Tibial artery (tissue), 4 donors: Measurements from ENCODE around the gene GLIPR2.

ENCODE experiments used
- DNase-seq, 2 donors: peaks; one replicate each; pipeline ENCODE4 v3.0.0-alpha.2; 2019
- H3K27ac ChIP-seq, 2 donors: fragments of 200-600 bp; sonication (generic) in 1 of 2; 1 replicate in 1 of 2; 2 replicates in 1 of 2; pipeline ENCODE4 v1.5.1; 2018 to 2019; ENCODE audit warnings: mild to moderate bottlenecking in 1 of 2
- H3K27me3 ChIP-seq, 2 donors: fragments of 200-600 bp; sonication (generic) in 1 of 2; one replicate each; pipeline versions ENCODE4 v1.5.1 to v1.6.0; 2016 to 2019
- H3K36me3 ChIP-seq, 3 donors: fragments of 200-600 bp; sonication (generic) in 2 of 3; one replicate each; pipeline ENCODE4 v1.5.1; 2016 to 2019; ENCODE audit warnings: mild to moderate bottlenecking in 2 of 3
- H3K4me1 ChIP-seq, 4 donors: fragments of 200-600 bp; sonication (generic) in 2 of 4; 1 replicate in 3 of 4; 2 replicates in 1 of 4; pipeline ENCODE4 v1.5.1; 2016 to 2019
- H3K4me3 ChIP-seq, 2 donors: fragments of 200-600 bp; sonication (generic) in 1 of 2; 1 replicate in 1 of 2; 2 replicates in 1 of 2; pipeline ENCODE4 v1.5.1; 2018 to 2019; ENCODE audit warnings: mild to moderate bottlenecking in 2 of 2
- H3K9me3 ChIP-seq, 3 donors: fragments of 200-600 bp; sonication (generic) in 1 of 3; one replicate each; pipeline ENCODE4 v1.5.1; 2016 to 2019
- CTCF ChIP-seq, 2 experiments: fragments of 200-600 bp in 1 of 2; fragments of 450-650 bp in 1 of 2; IDR thresholded peaks; one replicate each; pipeline ENCODE4 v1.5.1; 2017 to 2019; ENCODE audit warnings: antibody characterized with exemption in 2 of 2, mild to moderate bottlenecking in 1 of 2, moderate library complexity in 1 of 2
- intact Hi-C: fragments of 100-400 bp; cut with DNase I; formaldehyde crosslinking; loops from one replicate; pipeline ENCODE4 v1.15.0; 2023; ENCODE audit warnings: low total_unique reads

The GLIPR2 gene

GRCh38 chr9:36141761-36142160 is 5.2 kb downstream of the GLIPR2 start:
- no peaks in the 10 kb centered on the region for H3K27me3 ChIP-seq
- no peaks in the 10 kb centered on the region for H3K9me3 ChIP-seq
- DNase-seq: no peak
- intact Hi-C loops: loop anchor here (2.0 kb wide), 1 partner anchor 25 kb away; no protein-coding TSS in a partner anchor
- peak overlapping the region; percentile 88 to 94 for H3K27ac ChIP-seq
- H3K4me3 ChIP-seq: no peak overlapping the region
- no peak for TF ChIP-seq CTCF (IDR thresholded peaks at IDR 0.05)
- H3K36me3 ChIP-seq: no peaks in the 10 kb centered on the region
- peaks cover 0 to 63% (median 31%) of the 10 kb centered on the region in 4 donors for H3K4me1 ChIP-seq

GRCh38 chr9:36142510-36143244 is 6.1 kb downstream of the GLIPR2 start:
- Histone ChIP-seq H3K27ac (peak overlapping the region; percentile 88 to 94), H3K36me3 (no peaks in the 10 kb centered on the region), H3K9me3 (no peaks in the 10 kb centered on the region), H3K27me3 (no peaks in the 10 kb centered on the region), H3K4me1 (peaks cover 0 to 63% (median 28%) of the 10 kb centered on the region in 4 donors), H3K4me3 (peak overlapping the region; percentile 36 to 43)
- no peak for DNase-seq
- intact Hi-C loops: no loop called here
- no peak for TF ChIP-seq CTCF (IDR thresholded peaks at IDR 0.05)

- no peak for TF ChIP-seq CTCF (IDR thresholded peaks at IDR 0.05)
- Histone ChIP-seq H3K9me3 (no peaks in the 10 kb centered on the region), H3K27me3 (no peaks in the 10 kb centered on the region), H3K27ac (peak overlapping the region; percentile 88 to 94), H3K4me3 (peak overlapping the region; percentile 36 to 43), H3K36me3 (no peaks in the 10 kb centered on the region), H3K4me1 (peaks cover 0 to 63% (median 32%) of the 10 kb centered on the region in 4 donors)
- intact Hi-C loops: no loop called here
- DNase-seq: peak in 1 of 2 donors; percentile 74
Observed at GRCh38 chr9:36143245-36143641, 6.7 kb downstream of the GLIPR2 start.

DNA sequence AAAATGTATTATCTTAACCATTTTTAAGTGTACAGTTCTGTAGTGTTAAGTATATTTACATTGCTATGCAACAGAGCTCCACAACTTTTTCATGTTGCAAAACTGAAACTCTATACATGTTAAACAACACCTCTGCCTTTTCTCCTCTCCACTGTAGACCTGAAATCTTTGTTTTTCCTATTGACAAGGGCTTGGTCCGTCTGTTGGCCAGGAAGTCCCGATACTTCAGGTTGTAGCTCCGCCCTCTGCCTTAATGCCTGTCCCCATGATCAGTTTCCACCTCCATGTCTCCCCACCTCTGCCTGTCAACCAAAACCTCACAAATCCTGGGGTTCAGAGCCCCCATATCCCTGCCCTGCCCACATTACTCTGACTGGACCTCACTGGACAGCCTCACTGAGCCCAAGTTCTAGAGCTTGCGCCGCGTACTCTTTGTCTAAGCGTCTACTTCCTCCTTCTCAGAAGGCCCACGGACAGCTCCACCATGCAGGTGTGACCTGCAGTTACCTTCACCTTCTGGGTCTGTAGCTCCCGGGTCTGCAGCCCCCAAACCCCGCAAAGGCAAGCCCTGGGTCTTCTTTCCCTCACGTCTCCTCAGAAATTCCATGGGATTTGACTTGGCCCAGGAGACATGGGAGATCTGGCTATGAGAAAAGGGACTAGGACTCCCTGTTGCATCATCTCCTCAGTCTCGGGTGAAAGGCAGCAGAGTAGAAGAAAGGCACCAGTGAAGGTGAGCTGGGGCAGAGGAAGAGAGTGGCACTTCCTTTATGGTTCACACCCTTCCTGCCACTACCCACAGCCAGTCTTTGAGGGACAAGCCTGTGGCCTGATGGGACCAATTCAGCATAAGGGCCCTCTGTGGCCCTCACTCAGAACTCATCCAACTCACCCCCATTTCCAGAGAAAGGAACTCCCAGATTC is 8.0 kb downstream of the GLIPR2 start:
- Histone ChIP-seq H3K4me1 (peaks cover 0 to 65% (median 45%) of the 10 kb centered on the region in 4 donors), H3K4me3 (no peak overlapping the region), H3K36me3 (no peaks in the 10 kb centered on the region), H3K9me3 (no peaks in the 10 kb centered on the region), H3K27ac (peak overlapping the region in 1 of 2 donors; percentile 19), H3K27me3 (no peaks in the 10 kb centered on the region)
- intact Hi-C loops: no loop called here
- TF ChIP-seq CTCF (IDR thresholded peaks at IDR 0.05): no peak
- no peak for DNase-seq

DNA sequence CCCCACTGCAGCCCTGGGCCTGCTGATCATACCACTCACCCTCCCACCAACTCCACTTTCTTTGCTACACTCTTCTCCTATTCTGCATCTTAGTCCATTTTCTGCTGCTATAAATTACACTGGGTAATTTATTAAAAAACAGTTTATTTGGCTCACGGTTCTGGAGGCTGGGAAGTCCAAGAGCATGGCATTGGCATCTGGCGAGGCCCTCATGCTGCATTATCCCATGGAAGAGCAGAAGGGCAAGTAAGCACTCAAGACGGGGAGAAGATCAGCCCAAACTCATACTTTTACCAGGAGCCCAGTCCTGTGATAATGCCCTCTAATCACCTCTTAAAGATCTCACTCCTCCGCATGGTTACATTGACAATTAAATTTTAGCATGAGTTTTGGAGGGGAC is 9.4 kb downstream of the GLIPR2 start:
- DNase-seq: no peak
- Histone ChIP-seq H3K36me3 (peaks cover 0 to 8% (median 0%) of the 10 kb centered on the region in 3 donors), H3K9me3 (no peaks in the 10 kb centered on the region), H3K4me1 (peaks cover 0 to 63% (median 44%) of the 10 kb centered on the region in 4 donors), H3K27ac (peak overlapping the region; percentile 79 to 80), H3K4me3 (no peak overlapping the region), H3K27me3 (no peaks in the 10 kb centered on the region)
- intact Hi-C loops: no loop called here
- no peak for TF ChIP-seq CTCF (IDR thresholded peaks at IDR 0.05)
